PC-3 (cell line): ENCODE data around the gene CCDC142. TPM values are rescaled to one million over a fixed set of nuclear protein-coding genes. Genes with fewer than 3 reads are reported as not detected.

Experiments used
- ATAC-seq: fragments of 200-7000 bp; cut with Tn5 transposase; 2 replicates; pipeline ENCODE4 v1.9.1; 2020; ENCODE audit warnings: mild to moderate bottlenecking, moderate library complexity
- BruUV-seq: library from RNA; stranded (reverse); fragments of 400-500 nt; replicated peaks from 2 replicates; lab custom pipeline; 2021; lab: Mats Ljungman, UMichigan
- CTCF ChIA-PET: fragments of 300-600 bp; sonication (Branson Sonifier 250); formaldehyde crosslinking; loops from one replicate; lab custom pipeline; 2022; ENCODE audit warnings: antibody characterized with exemption; lab: Charles Lee
- POLR2A ChIA-PET: fragments of 300-600 bp; sonication (Branson Sonifier 250); formaldehyde crosslinking; loops from one replicate; lab custom pipeline; 2022; ENCODE audit warnings: antibody characterized with exemption; ENCODE audit not compliant: unreplicated experiment; lab: Charles Lee
- DNase-seq: peaks from one replicate; pipeline ENCODE4 v3.0.0-alpha.2; 2015
- H2AFZ ChIP-seq: fragments of 300-600 bp; sonication (generic); 2 replicates; pipeline ENCODE4 v1.6.0; 2016; ENCODE audit warnings: antibody characterized with exemption, low read length
- H3F3A ChIP-seq: fragments of 300-600 bp; sonication (generic); one replicate; pipeline ENCODE4 v1.6.0; 2017; ENCODE audit warnings: antibody characterized with exemption, low read length, control low read depth, mild to moderate bottlenecking; ENCODE audit not compliant: unreplicated experiment
- H3K27ac ChIP-seq: fragments of 300-600 bp; sonication (generic); 2 replicates; pipeline ENCODE4 v1.5.1; 2016; ENCODE audit warnings: mild to moderate bottlenecking, low read length
- H3K27me3 ChIP-seq: fragments of 300-600 bp; sonication (generic); 2 replicates; pipeline ENCODE4 v1.6.1; 2016; ENCODE audit warnings: low read length, mixed read lengths
- H3K36me3 ChIP-seq: fragments of 300-600 bp; sonication (generic); 2 replicates; pipeline ENCODE4 v1.6.1; 2016; ENCODE audit warnings: low read depth, mixed run types, low read length, mixed read lengths
- H3K4me1 ChIP-seq: fragments of 300-600 bp; sonication (generic); 2 replicates; pipeline ENCODE4 v1.5.1; 2016; ENCODE audit warnings: low read length; ENCODE audit not compliant: insufficient read depth
- H3K4me2 ChIP-seq: fragments of 300-600 bp; sonication (generic); 2 replicates; pipeline ENCODE4 v1.6.0; 2016; ENCODE audit warnings: low read length
- H3K4me3 ChIP-seq: fragments of 300-600 bp; sonication (generic); 2 replicates; pipeline ENCODE4 v1.5.1; 2016; ENCODE audit warnings: mild to moderate bottlenecking, low read length, mixed read lengths
- H3K79me2 ChIP-seq: fragments of 300-600 bp; sonication (generic); 2 replicates; pipeline ENCODE4 v1.6.1; 2017; ENCODE audit warnings: low read length, mixed read lengths
- H3K9ac ChIP-seq: fragments of 300-600 bp; sonication (generic); 2 replicates; pipeline ENCODE4 v1.6.0; 2016; ENCODE audit warnings: mild to moderate bottlenecking, low read length
- H3K9me2 ChIP-seq: fragments of 300-600 bp; sonication (generic); replicated peaks from 2 replicates; pipeline ENCODE4 v1.6.1; 2016; ENCODE audit warnings: mixed run types, low read length, mixed read lengths
- H3K9me3 ChIP-seq: fragments of 300-600 bp; sonication (generic); 2 replicates; pipeline ENCODE4 v1.6.1; 2016; ENCODE audit warnings: low read length, mixed read lengths
- H4K20me1 ChIP-seq: fragments of 300-600 bp; sonication (generic); 2 replicates; pipeline ENCODE4 v1.6.1; 2016; ENCODE audit warnings: low read length, mixed read lengths
- EZH2 ChIP-seq: fragments of 300-600 bp; sonication (generic); IDR thresholded peaks from one replicate; pipeline ENCODE4 v1.6.1; 2017; ENCODE audit warnings: antibody characterized with exemption, mild to moderate bottlenecking, low read length; ENCODE audit not compliant: unreplicated experiment
- EZH2phosphoT487 ChIP-seq: fragments of 300-600 bp; sonication (generic); IDR thresholded peaks from 2 replicates; pipeline ENCODE4 v1.6.1; 2018; ENCODE audit warnings: mild to moderate bottlenecking, antibody characterized with exemption, low read length, borderline replicate concordance
- intact Hi-C: fragments of 100-400 bp; cut with micrococcal nuclease; formaldehyde crosslinking; loops from 2 replicates; pipeline ENCODE4 v1.9.0; 2023
- total RNA-seq: library from RNA; depleted of rRNA; stranded (reverse); fragments of >200 nt; gene quantifications from 2 replicates; pipeline ENCODE4 v1.2.3, GENCODE V29; 2014
- TF ChIP-seq, protein P1 (sequence below): fragments of 300-600 bp; sonication (generic); conservative IDR thresholded peaks from 2 replicates; pipeline ENCODE4 v1.5.1; 2017; ENCODE audit warnings: antibody characterized with exemption, low read depth, mild to moderate bottlenecking, low read length

The CCDC142 gene
- total RNA-seq, 1 experiment from 2014 or later = 14.7 TPM

DNA sequence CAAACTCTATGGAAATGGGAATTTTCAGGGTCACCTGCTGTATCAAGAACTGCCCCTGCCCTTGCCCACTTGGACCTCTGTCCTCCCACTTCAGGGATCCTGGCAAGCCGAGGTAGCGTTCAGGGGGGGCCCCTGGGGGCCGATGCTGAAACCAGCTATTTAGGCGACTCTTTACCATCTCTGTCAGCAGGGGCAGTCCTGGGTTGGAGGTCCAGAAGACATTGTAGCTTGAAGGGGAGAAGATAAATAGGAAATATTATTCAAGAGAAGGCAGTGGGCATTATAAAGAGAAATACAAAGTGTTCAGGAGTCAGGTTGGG, 20.1 kb downstream of the CCDC142 start:
- Histone ChIP-seq H3F3A (no peaks in the 10 kb centered on the region), H3K36me3 (peaks cover 5% of the 10 kb centered on the region; the same call in 1 of the 2 replicates), H3K27ac (no peak overlapping the region), H3K4me1 (peaks cover 11% of the 10 kb centered on the region; the same call in 1 of the 2 replicates), H3K9ac (no peak overlapping the region), H3K4me3 (no peak overlapping the region), H4K20me1 (no peaks in the 10 kb centered on the region), H2AFZ (no peak overlapping the region), H3K27me3 (no peaks in the 10 kb centered on the region), H3K9me2 (no peaks in the 10 kb centered on the region), H3K4me2 (no peak overlapping the region), H3K9me3 (no peaks in the 10 kb centered on the region), H3K79me2 (peaks cover 43% of the 10 kb centered on the region)
- intact Hi-C loops = no loop called here
- POLR2A ChIA-PET = no interaction called here
- CTCF ChIA-PET = no interaction called here
- ATAC-seq = no peak
- no TSS peak for BruUV-seq
- DNase-seq = no peak
- no peak for TF ChIP-seq EZH2phosphoT487
- TF ChIP-seq, protein P1, sequence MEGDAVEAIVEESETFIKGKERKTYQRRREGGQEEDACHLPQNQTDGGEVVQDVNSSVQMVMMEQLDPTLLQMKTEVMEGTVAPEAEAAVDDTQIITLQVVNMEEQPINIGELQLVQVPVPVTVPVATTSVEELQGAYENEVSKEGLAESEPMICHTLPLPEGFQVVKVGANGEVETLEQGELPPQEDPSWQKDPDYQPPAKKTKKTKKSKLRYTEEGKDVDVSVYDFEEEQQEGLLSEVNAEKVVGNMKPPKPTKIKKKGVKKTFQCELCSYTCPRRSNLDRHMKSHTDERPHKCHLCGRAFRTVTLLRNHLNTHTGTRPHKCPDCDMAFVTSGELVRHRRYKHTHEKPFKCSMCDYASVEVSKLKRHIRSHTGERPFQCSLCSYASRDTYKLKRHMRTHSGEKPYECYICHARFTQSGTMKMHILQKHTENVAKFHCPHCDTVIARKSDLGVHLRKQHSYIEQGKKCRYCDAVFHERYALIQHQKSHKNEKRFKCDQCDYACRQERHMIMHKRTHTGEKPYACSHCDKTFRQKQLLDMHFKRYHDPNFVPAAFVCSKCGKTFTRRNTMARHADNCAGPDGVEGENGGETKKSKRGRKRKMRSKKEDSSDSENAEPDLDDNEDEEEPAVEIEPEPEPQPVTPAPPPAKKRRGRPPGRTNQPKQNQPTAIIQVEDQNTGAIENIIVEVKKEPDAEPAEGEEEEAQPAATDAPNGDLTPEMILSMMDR = no peak
- TF ChIP-seq EZH2 = no peak

DNA sequence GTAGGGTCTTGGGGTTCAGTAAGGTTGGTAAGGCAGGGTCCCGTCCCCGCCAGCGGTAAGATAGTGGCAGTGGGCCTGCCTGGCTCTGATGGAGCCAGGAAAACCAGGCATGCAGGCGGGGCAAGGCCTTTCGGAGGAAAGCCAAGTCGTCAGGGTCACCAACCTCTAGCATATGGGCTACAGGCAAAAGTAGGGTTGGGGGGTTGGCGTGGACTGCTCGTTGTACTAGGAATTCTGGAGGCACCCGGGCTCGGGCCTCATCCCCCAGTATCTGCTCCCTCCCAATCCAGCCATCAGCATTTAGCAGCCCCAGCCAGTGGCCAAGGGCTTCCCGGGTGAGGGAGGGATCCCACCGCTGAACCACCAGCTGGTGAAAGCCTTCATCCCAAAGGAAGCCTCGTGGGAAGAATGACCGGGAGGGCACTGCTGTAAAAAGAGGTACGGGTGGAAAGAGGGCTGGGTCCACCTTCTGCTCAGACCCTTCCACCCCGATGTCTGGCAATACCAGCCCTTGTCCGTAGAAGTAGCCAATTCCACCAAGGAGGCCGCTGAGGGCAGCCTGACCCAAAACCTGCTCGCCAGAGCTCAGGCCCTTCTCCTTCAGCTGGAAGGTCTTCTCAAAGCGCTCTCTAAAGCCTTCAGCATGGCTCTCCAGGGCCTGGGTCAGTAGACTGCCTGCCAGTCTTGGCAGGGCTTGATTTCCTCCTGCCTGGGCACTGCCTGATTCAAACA, 20.6 kb downstream of the CCDC142 start:
- CTCF ChIA-PET = no interaction called here
- H2AFZ ChIP-seq = no peak overlapping the region
- H3K27me3 ChIP-seq = no peaks in the 10 kb centered on the region
- no TSS peak for BruUV-seq
- intact Hi-C loops = no loop called here
- no peak for TF ChIP-seq EZH2phosphoT487
- no peak for TF ChIP-seq EZH2
- TF ChIP-seq, protein P1 = no peak
- H3K9ac ChIP-seq = no peak overlapping the region
- H3K4me3 ChIP-seq = no peak overlapping the region
- peaks cover 11% of the 10 kb centered on the region; the same call in 1 of the 2 replicates for H3K4me1 ChIP-seq
- no peaks in the 10 kb centered on the region for H3F3A ChIP-seq
- no peak overlapping the region for H3K27ac ChIP-seq
- H3K79me2 ChIP-seq = peaks cover 43% of the 10 kb centered on the region
- DNase-seq (no peak), ATAC-seq (no peak)
- no peak overlapping the region for H3K4me2 ChIP-seq
- no peaks in the 10 kb centered on the region for H3K9me2 ChIP-seq
- peaks cover 5% of the 10 kb centered on the region; the same call in 1 of the 2 replicates for H3K36me3 ChIP-seq
- H3K9me3 ChIP-seq = no peaks in the 10 kb centered on the region
- POLR2A ChIA-PET = no interaction called here
- no peaks in the 10 kb centered on the region for H4K20me1 ChIP-seq
